Astrocyte of the spinal cord (primary cell): ENCODE data around the gene STRA6.

ENCODE experiments used
- DNase-seq: peaks from one replicate; pipeline ENCODE4 v3.0.0; 2011; ENCODE audit warnings: low read depth, low spot score
- H3K4me3 ChIP-seq: 2 replicates; pipeline ENCODE4 v1.5.1; 2011; ENCODE audit warnings: low read depth, mild to moderate bottlenecking, low read length, moderate library complexity
- CTCF ChIP-seq: IDR thresholded peaks from 2 replicates; pipeline ENCODE4 v1.5.1; 2012; ENCODE audit warnings: low read depth, mild to moderate bottlenecking, low read length, inconsistent platforms
- in situ Hi-C: cut with HindIII; loops from 2 replicates; pipeline ENCODE4 v1.10.0; 2017; ENCODE audit warnings: low sequenced_read_pairs

Gene STRA6

GRCh38 chr15:74134387-74135027 is 68.1 kb downstream of the STRA6 start:
- no peak overlapping the region for H3K4me3 ChIP-seq
- peak; percentile 22 for DNase-seq
- in situ Hi-C loops = no loop called here
- peak; percentile 62 for TF ChIP-seq CTCF

- no peak overlapping the region for H3K4me3 ChIP-seq
- TF ChIP-seq CTCF = no peak
- in situ Hi-C loops = no loop called here
- DNase-seq = no peak
Observed at GRCh38 chr15:74133694-74134386, 68.7 kb downstream of the STRA6 start.

GRCh38 chr15:74132681-74133651 is 69.6 kb downstream of the STRA6 start:
- in situ Hi-C loops = no loop called here
- no peak overlapping the region for H3K4me3 ChIP-seq
- no peak for TF ChIP-seq CTCF
- DNase-seq = peak; percentile 32

- no peak for DNase-seq
- no peak for TF ChIP-seq CTCF
- no peak overlapping the region for H3K4me3 ChIP-seq
- in situ Hi-C loops = no loop called here
Observed at GRCh38 chr15:74131628-74132413, 70.8 kb downstream of the STRA6 start.

- no peak for DNase-seq
- in situ Hi-C loops = no loop called here
- TF ChIP-seq CTCF = no peak
- H3K4me3 ChIP-seq = peak overlapping the region; percentile 20
Observed at GRCh38 chr15:74130849-74131627, 71.5 kb downstream of the STRA6 start.
